GM18861 (cell line): Measurements from ENCODE around the gene FCRL5.
"Not testable (repeated sequence)": the region's sequence is repeated elsewhere in the genome, so short reads cannot be mapped to it uniquely, and the experiment has no call there.

Source experiments
- ATAC-seq: cut with Tn5 transposase; IDR thresholded peaks from one replicate; pipeline ENCODE4 v1.9.1; 2021; ENCODE audit not compliant: unreplicated experiment

The FCRL5 gene

GRCh38 chr1:157490467-157491165 is 61.7 kb downstream of the FCRL5 start:
- ATAC-seq, result no peak

GRCh38 chr1:157488156-157488555 is 64.2 kb downstream of the FCRL5 start:
- no peak for ATAC-seq

- no peak for ATAC-seq
Measured at GRCh38 chr1:157487504-157487903, 64.8 kb downstream of the FCRL5 start.

- no peak for ATAC-seq
Measured at GRCh38 chr1:157487096-157487495, 65.2 kb downstream of the FCRL5 start.

- ATAC-seq, result not testable (repeated sequence)
Measured at GRCh38 chr1:157486400-157486799, 65.9 kb downstream of the FCRL5 start.

GRCh38 chr1:157485793-157486192 is 66.5 kb downstream of the FCRL5 start:
- ATAC-seq, result no peak

GRCh38 chr1:157484573-157484972 is 67.7 kb downstream of the FCRL5 start:
- ATAC-seq, result no peak

- ATAC-seq, result no peak
Measured at GRCh38 chr1:157483635-157484034, 68.7 kb downstream of the FCRL5 start.

- ATAC-seq, result no peak
Measured at GRCh38 chr1:157482717-157483116, 69.6 kb downstream of the FCRL5 start.

GRCh38 chr1:157482174-157482573 is 70.1 kb downstream of the FCRL5 start:
- ATAC-seq, result no peak

- ATAC-seq, result no peak
Measured at GRCh38 chr1:157478030-157478429, 74.3 kb downstream of the FCRL5 start.

GRCh38 chr1:157477419-157477818 is 74.9 kb downstream of the FCRL5 start:
- ATAC-seq, result no peak

- no peak for ATAC-seq
Measured at GRCh38 chr1:157472959-157473358, 79.4 kb downstream of the FCRL5 start.

- no peak for ATAC-seq
Measured at GRCh38 chr1:157472056-157472701, 80.1 kb downstream of the FCRL5 start.

GRCh38 chr1:157471531-157471930 is 80.8 kb downstream of the FCRL5 start:
- ATAC-seq, result no peak

- no peak for ATAC-seq
Measured at GRCh38 chr1:157469752-157470675, 82.3 kb downstream of the FCRL5 start.

- ATAC-seq, result no peak
Measured at GRCh38 chr1:157469300-157469699, 83.0 kb downstream of the FCRL5 start.

- ATAC-seq, result no peak
Measured at GRCh38 chr1:157466011-157466410, 86.3 kb downstream of the FCRL5 start.
